MM.1S (cell line): ENCODE measurements around the gene CCL2.

Experiments
- CTCF ChIP-seq: fragments of 300-600 bp; sonication (generic); IDR thresholded peaks from 2 replicates; pipeline ENCODE4 v1.5.1; 2016; ENCODE audit warnings: antibody characterized with exemption, low read length, mixed read lengths
- EZH2phosphoT487 ChIP-seq: fragments of 300-600 bp; sonication (generic); IDR thresholded peaks from 2 replicates; pipeline ENCODE4 v1.6.1; 2018; ENCODE audit warnings: antibody characterized with exemption, low read length

GRCh38 chr17:34252444-34253138, 2.5 kb upstream of the CCL2 start:
- TF ChIP-seq CTCF (no peak), EZH2phosphoT487 (no peak)
